Psoas muscle (tissue), 8 donors: ENCODE data around the gene MRPL43. TPM values are rescaled to one million over a fixed set of nuclear protein-coding genes. Genes with fewer than 3 reads are reported as not detected.
A peak's percentile ranks its signal among the peaks of the same experiment; 100 is the strongest.

Source experiments
- ATAC-seq, 4 donors: fragments of 200-7000 bp; cut with Tn5 transposase; one replicate each; pipeline ENCODE4 v1.9.1; 2020; ENCODE audit warnings: moderate library complexity in 3 of 4, mild to moderate bottlenecking in 2 of 4
- DNase-seq, 2 donors: peaks; one replicate each; pipeline ENCODE4 v3.0.0-alpha.2; 2020
- H3K27ac ChIP-seq: fragments of 200-600 bp; one replicate; pipeline ENCODE4 v1.8.0; 2022
- H3K27me3 ChIP-seq, 3 donors: fragments of 200-600 bp in 1 of 3; one replicate each; pipeline versions ENCODE4 v1.6.1 to v1.8.0; 2013 to 2022; ENCODE audit warnings: low read length in 2 of 3, mild to moderate bottlenecking in 2 of 3, moderate library complexity in 1 of 3; ENCODE audit not compliant: insufficient read depth in 3 of 3
- H3K36me3 ChIP-seq, 2 donors: fragments of 200-600 bp in 1 of 2; one replicate each; pipeline versions ENCODE4 v1.6.1 to v1.8.0; 2013 to 2022; ENCODE audit warnings: low read depth in 1 of 2, mild to moderate bottlenecking in 1 of 2, moderate library complexity in 1 of 2; ENCODE audit not compliant: insufficient read depth in 1 of 2
- H3K4me1 ChIP-seq: fragments of 200-600 bp; one replicate; pipeline ENCODE4 v1.8.0; 2022
- H3K4me3 ChIP-seq: fragments of 200-600 bp; one replicate; pipeline ENCODE4 v1.8.0; 2022; ENCODE audit warnings: mild to moderate bottlenecking
- H3K9me3 ChIP-seq: fragments of 200-600 bp; one replicate; pipeline ENCODE4 v1.8.0; 2022
- WGBS, 3 donors: extraction: QIAGEN DNeasy Blood & Tissue Kit; methylation state at CpG; one replicate each; pipeline versions ENCODE4 v1.1.6 to v1.1.7; 2013; 5-methylcytosine and 5-hydroxymethylcytosine counted together
- intact Hi-C, 2 donors: fragments of 100-400 bp; cut with DNase I; formaldehyde crosslinking; loops; one replicate each; pipeline versions ENCODE4 v1.11.0 to v1.14.2; 2022
- polyA plus RNA-seq, 3 donors: library from polyadenylated mRNA; stranded (reverse); fragments of 200-250 nt; gene quantifications; one replicate each; pipeline ENCODE4 v1.2.3, GENCODE V29; 2013
- total RNA-seq, 4 donors: library from RNA; stranded (reverse); fragmentation: NEBNext Ultra II Directional in 2 of 4; extraction: Animal tissue kit (Norgen Biotek cat#: 25700) in 2 of 4; gene quantifications; one replicate each; pipeline versions ENCODE4 v1.2.1 to v1.2.4, GENCODE V29; 2021 to 2023
- TF ChIP-seq, protein P1 (sequence below): fragments of 200-600 bp; IDR thresholded peaks from one replicate; pipeline ENCODE4 v1.8.0; 2022; ENCODE audit warnings: antibody characterized with exemption
- donor health status: healthy with polysubstance abuse.
- donor health status: DM: no; HTN: no; CAD: no; lungs with moderate emphysema.
- donor health status: Bipolar disorder and iron deficiency.
- donor health status: healthy.
- donor health status: DM: yes; HTN: yes; CAD: no.
- donor health status: DM: no; HTN: no; CAD: no.
- donor health status: DM: no; HTN: no; CAD: no.
- donor health status: DM: yes; HTN: yes; CAD: no.

MRPL43 gene
- total and polyA plus RNA-seq, 7 donors = 56.6 to 159 (median 90.1) TPM

DNA sequence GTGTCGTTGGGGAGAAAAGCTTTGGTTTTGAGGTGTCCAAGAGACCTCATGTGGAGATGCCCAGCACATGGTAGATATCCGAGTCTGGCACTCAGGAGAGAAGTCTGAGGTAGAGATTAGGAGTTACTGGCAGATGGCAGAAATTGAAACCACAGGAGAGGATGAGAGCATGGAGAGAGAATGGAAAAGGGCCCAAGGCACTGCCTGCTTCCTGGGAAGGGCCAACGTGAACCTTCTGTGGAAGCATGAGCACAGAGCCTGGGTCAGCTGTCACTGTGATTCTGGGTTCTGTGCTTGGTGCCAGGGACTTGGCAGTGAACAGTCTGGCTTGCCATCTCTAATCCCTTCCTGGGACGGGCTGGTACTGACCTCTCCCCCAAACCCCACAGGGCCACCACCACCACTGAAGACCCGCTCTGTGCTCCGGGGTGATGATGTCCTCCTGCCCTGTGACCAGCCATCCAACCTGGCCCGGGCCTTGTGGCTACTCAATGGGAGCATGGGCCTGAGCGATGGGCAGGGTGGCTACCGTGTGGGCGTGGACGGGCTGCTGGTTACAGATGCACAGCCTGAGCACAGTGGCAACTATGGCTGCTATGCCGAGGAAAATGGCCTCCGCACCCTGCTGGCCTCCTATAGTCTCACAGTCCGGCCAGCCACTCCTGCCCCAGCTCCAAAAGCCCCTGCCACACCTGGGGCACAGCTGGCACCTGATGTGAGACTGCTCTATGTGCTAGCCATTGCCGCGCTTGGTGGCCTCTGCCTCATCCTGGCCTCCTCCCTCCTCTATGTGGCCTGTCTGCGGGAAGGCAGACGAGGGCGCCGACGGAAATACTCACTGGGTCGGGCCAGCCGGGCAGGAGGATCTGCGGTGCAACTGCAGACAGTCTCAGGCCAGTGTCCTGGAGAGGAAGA, 4.1 kb downstream of the MRPL43 start:
- DNase-seq (peak in 1 of 2 donors; percentile 42), ATAC-seq (no peak)
- TF ChIP-seq, protein P1, sequence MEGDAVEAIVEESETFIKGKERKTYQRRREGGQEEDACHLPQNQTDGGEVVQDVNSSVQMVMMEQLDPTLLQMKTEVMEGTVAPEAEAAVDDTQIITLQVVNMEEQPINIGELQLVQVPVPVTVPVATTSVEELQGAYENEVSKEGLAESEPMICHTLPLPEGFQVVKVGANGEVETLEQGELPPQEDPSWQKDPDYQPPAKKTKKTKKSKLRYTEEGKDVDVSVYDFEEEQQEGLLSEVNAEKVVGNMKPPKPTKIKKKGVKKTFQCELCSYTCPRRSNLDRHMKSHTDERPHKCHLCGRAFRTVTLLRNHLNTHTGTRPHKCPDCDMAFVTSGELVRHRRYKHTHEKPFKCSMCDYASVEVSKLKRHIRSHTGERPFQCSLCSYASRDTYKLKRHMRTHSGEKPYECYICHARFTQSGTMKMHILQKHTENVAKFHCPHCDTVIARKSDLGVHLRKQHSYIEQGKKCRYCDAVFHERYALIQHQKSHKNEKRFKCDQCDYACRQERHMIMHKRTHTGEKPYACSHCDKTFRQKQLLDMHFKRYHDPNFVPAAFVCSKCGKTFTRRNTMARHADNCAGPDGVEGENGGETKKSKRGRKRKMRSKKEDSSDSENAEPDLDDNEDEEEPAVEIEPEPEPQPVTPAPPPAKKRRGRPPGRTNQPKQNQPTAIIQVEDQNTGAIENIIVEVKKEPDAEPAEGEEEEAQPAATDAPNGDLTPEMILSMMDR = no peak
- no peaks in the 10 kb centered on the region for H3K9me3 ChIP-seq
- H3K27ac ChIP-seq = no peak overlapping the region
- no peaks in the 10 kb centered on the region for H3K27me3 ChIP-seq
- H3K4me1 ChIP-seq = peaks cover 11% of the 10 kb centered on the region
- WGBS, 3 donors = 78 to 84% (median 80%) methylated on average over 24 of the region's 24 CpGs
- H3K4me3 ChIP-seq = no peak overlapping the region
- intact Hi-C loops = no loop called here
- peaks cover 0 to 77% of the 10 kb centered on the region in 2 donors for H3K36me3 ChIP-seq

DNA sequence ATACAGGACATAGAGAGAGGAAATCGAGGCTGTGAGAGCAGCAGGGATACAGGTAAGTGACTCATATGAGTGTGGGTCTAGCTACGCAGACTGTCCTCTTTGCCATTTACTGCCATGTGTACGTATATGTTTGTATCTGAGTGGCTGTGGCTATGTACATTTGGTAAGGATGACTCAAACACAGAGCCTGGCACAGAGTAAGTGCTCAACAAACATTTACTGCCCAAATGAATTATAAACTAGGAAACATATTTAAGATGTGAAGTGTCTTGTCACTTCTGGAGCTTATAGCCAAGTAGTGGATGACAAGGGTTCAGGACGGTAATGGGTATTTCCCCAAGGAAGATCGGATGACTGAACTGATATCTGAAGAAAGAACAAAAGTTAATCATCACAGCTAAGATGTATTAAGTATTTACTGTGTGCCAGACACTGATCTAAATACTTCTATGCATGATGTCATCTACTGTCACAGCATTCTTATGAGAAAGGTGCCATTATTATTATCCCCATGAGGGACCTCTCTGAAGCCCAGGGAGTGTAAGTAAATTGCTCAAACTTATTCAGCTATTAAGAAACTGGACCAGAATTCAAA, 6.0 kb downstream of the MRPL43 start:
- intact Hi-C loops = no loop called here
- WGBS, 3 donors = 83 to 88% (median 84%) methylated on average over 5 of the region's 5 CpGs
- Histone ChIP-seq H3K4me1 (peaks cover 2% of the 10 kb centered on the region), H3K36me3 (peaks cover 0 to 76% of the 10 kb centered on the region in 2 donors), H3K4me3 (no peak overlapping the region), H3K27ac (no peak overlapping the region), H3K27me3 (no peaks in the 10 kb centered on the region), H3K9me3 (no peaks in the 10 kb centered on the region)
- TF ChIP-seq, protein P1 = no peak
- no peak for ATAC-seq
- DNase-seq = no peak

DNA sequence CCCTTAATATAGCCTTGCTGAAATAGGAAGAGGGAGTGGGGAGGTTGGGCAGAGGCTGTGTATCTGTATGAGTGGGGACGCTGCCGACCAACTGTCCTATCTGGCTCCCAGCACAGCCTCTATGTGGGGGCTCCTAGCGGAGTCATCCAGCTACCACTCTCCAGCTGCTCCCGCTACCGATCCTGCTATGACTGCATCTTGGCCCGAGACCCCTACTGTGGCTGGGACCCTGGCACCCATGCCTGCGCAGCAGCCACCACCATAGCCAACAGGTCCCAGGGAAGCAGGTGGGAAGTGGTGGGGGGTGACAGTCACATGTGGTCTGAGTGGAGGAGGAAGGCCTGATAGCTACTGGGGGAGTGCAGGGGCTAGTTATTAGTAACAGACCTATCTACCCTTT, 6.6 kb downstream of the MRPL43 start:
- no peak for ATAC-seq
- peaks cover 0 to 72% of the 10 kb centered on the region in 2 donors for H3K36me3 ChIP-seq

DNA sequence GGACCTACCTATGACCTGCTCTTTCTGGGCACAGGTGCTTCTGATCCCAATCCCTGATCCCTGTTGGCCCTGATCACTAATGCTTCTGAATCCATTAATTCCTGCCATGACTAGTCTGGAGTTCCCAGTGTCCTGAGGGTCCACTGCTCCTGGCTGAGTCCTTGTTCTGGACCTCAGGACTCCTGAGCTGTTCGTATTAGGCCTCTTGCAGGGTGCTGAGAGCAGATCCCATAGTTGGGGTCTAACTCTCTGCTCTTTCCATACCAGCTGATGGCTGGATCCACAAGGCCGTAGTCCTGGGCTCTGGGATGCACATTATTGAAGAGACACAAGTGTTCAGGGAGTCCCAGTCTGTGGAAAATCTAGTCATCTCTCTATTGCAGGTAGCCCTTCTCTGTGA, 7.0 kb downstream of the MRPL43 start:
- Histone ChIP-seq H3K27me3 (no peaks in the 10 kb centered on the region), H3K27ac (no peak overlapping the region), H3K4me3 (no peak overlapping the region), H3K36me3 (peaks cover 0 to 68% of the 10 kb centered on the region in 2 donors), H3K9me3 (no peaks in the 10 kb centered on the region), H3K4me1 (no peaks in the 10 kb centered on the region)
- peak in 1 of 2 donors; percentile 1 for DNase-seq
- TF ChIP-seq, protein P1 = no peak
- intact Hi-C loops = no loop called here
- ATAC-seq = no peak
- WGBS, 3 donors = 89 to 98% (median 92%) methylated on average over 2 of the region's 2 CpGs

More for the DNA sequence above, 6.6 kb downstream of the MRPL43 start:
- Histone ChIP-seq H3K9me3 (no peaks in the 10 kb centered on the region), H3K27ac (no peak overlapping the region), H3K27me3 (no peaks in the 10 kb centered on the region), H3K4me3 (no peak overlapping the region), H3K4me1 (no peaks in the 10 kb centered on the region)
- intact Hi-C loops = no loop called here
- TF ChIP-seq, protein P1 = no peak
- peak in 1 of 2 donors; percentile 32 for DNase-seq
- WGBS, 3 donors = 87 to 95% (median 93%) methylated on average over 7 of the region's 7 CpGs
